Endothelial cell of umbilical vein (primary cell): ENCODE results near the gene DENND5A. TPM values are rescaled to one million over a fixed set of nuclear protein-coding genes. Genes with fewer than 3 reads are reported as not detected.

Source experiments
- BruUV-seq: library from RNA; stranded (reverse); fragments of 400-500 nt; replicated peaks from 2 replicates; lab custom pipeline; 2021; lab: Mats Ljungman, UMichigan
- CTCF ChIA-PET: fragments of 300-600, 350-600 bp; sonication (Branson Sonifier 250); formaldehyde crosslinking; loops from one replicate; lab custom pipeline; 2021; ENCODE audit warnings: antibody characterized with exemption, inconsistent platforms; lab: Charles Lee
- POLR2A ChIA-PET: fragments of 300-600, 350-600 bp; sonication (Branson Sonifier 250); formaldehyde crosslinking; loops from one replicate; lab custom pipeline; 2021; ENCODE audit warnings: antibody characterized with exemption, inconsistent platforms; lab: Charles Lee
- DNase-seq: peaks from one replicate; pipeline ENCODE4 v3.0.0-alpha.2; 2011; ENCODE audit warnings: low read depth, low spot score
- FAIRE-seq: peaks from 2 replicates; lab custom pipeline; 2011; peaks lifted over from hg19 to GRCh38; lab: Jason Lieb, UNC
- H2AFZ ChIP-seq: 2 replicates; pipeline ENCODE4 v1.6.0; 2012; ENCODE audit warnings: low read depth, low read length, control low read depth, inconsistent platforms
- H3K27ac ChIP-seq: 2 replicates; pipeline ENCODE4 v1.5.1; 2011; ENCODE audit warnings: low read depth, mild to moderate bottlenecking, control low read depth, low read length, moderate library complexity; ENCODE audit not compliant: insufficient read depth
- H3K27me3 ChIP-seq, 2 experiments: 2 replicates each; pipeline versions ENCODE4 v1.6.0 to v1.6.1; 2011; ENCODE audit warnings: low read length in 2 of 2, mixed read lengths in 1 of 2; ENCODE audit not compliant: control insufficient read depth in 2 of 2, insufficient read depth in 2 of 2
- H3K36me3 ChIP-seq, 2 experiments: 2 replicates in 1 of 2; 3 replicates in 1 of 2; pipeline ENCODE4 v1.5.1; 2011; ENCODE audit warnings: low read length in 2 of 2, mild to moderate bottlenecking in 1 of 2, moderate library complexity in 1 of 2; ENCODE audit not compliant: control insufficient read depth in 2 of 2, insufficient read depth in 2 of 2; ENCODE audit errors: extremely low read depth in 1 of 2
- H3K4me1 ChIP-seq: 3 replicates; pipeline ENCODE4 v1.5.1; 2011; ENCODE audit warnings: mild to moderate bottlenecking, low read length; ENCODE audit not compliant: control insufficient read depth, insufficient read depth; ENCODE audit errors: extremely low read depth
- H3K4me2 ChIP-seq: 2 replicates; pipeline ENCODE4 v1.6.1; 2011; ENCODE audit warnings: low read length, control low read depth, mixed read lengths; ENCODE audit not compliant: insufficient read depth
- H3K4me3 ChIP-seq, 3 experiments: fragments of 200-600 bp in 1 of 3; sonication (generic), shearing (Covaris generic) in 1 of 3; replicated peaks in 1 of 3; 2 replicates each; pipeline ENCODE4 v1.5.1; 2011 to 2016; ENCODE audit warnings: control low read depth in 3 of 3, low read length in 3 of 3, mild to moderate bottlenecking in 2 of 3, inconsistent platforms in 1 of 3, low read depth in 1 of 3, moderate library complexity in 1 of 3; ENCODE audit not compliant: insufficient read depth in 1 of 3
- H3K79me2 ChIP-seq: 2 replicates; pipeline ENCODE4 v1.6.0; 2012; ENCODE audit warnings: low read length, inconsistent platforms; ENCODE audit not compliant: control insufficient read depth, insufficient read depth
- H3K9ac ChIP-seq: replicated peaks from 2 replicates; pipeline ENCODE3; 2011; ENCODE audit warnings: low read length, control low read depth; ENCODE audit not compliant: insufficient read depth; ENCODE audit errors: extremely low read depth
- H3K9me1 ChIP-seq: replicated peaks from 3 replicates; pipeline ENCODE4 v1.6.0; 2011; ENCODE audit warnings: mild to moderate bottlenecking, low read length; ENCODE audit not compliant: control insufficient read depth, insufficient read depth; ENCODE audit errors: extremely low read depth
- H3K9me3 ChIP-seq: replicated peaks from 2 replicates; pipeline ENCODE4 v1.5.1; 2012; ENCODE audit warnings: low read length, inconsistent platforms; ENCODE audit not compliant: control insufficient read depth, insufficient read depth
- H4K20me1 ChIP-seq: replicated peaks from 2 replicates; pipeline ENCODE3; 2011; ENCODE audit warnings: mild to moderate bottlenecking, low read length; ENCODE audit not compliant: control insufficient read depth, insufficient read depth; ENCODE audit errors: extremely low read depth
- EZH2 ChIP-seq: IDR thresholded peaks from 2 replicates; pipeline ENCODE4 v1.6.1; 2012; ENCODE audit warnings: borderline replicate concordance, low read depth, mild to moderate bottlenecking, moderate library complexity, low read length, inconsistent platforms; ENCODE audit not compliant: severe bottlenecking
- FOS ChIP-seq: IDR thresholded peaks from 2 replicates; pipeline ENCODE4 v1.6.1; 2011; ENCODE audit warnings: mild to moderate bottlenecking, low read length, moderate library complexity, borderline replicate concordance; ENCODE audit not compliant: insufficient read depth
- GATA2 ChIP-seq: IDR thresholded peaks from 2 replicates; pipeline ENCODE4 v1.7.0; 2011; ENCODE audit warnings: low read depth, mild to moderate bottlenecking, moderate library complexity, mixed read lengths, low read length; ENCODE audit not compliant: insufficient read length, insufficient read depth
- JUN ChIP-seq: IDR thresholded peaks from 2 replicates; pipeline ENCODE4 v1.6.1; 2011; ENCODE audit warnings: borderline replicate concordance, low read depth; ENCODE audit not compliant: insufficient read length, insufficient read depth
- MYC ChIP-seq: IDR thresholded peaks from one replicate; pipeline ENCODE4 v1.6.1; 2011; ENCODE audit warnings: mild to moderate bottlenecking, low read depth, low read length
- POLR2A ChIP-seq: IDR thresholded peaks from 2 replicates; pipeline ENCODE4 v1.6.1; 2012; ENCODE audit warnings: low read depth, mild to moderate bottlenecking, control low read depth, low read length
- POLR2AphosphoS5 ChIP-seq: IDR thresholded peaks from 2 replicates; pipeline ENCODE4 v1.6.1; 2012; ENCODE audit warnings: low read depth, mild to moderate bottlenecking, control low read depth, low read length, moderate library complexity; ENCODE audit not compliant: insufficient read depth
- dilution Hi-C: fragments of 300-500 bp; cut with MboI; formaldehyde crosslinking; loops from one replicate; pipeline ENCODE4 v1.15.0; 2019; ENCODE audit warnings: low sequenced_read_pairs; ENCODE audit not compliant: extremely low pct_ligation_motif_present
- intact Hi-C: fragments of 100-400 bp; cut with micrococcal nuclease; formaldehyde crosslinking; loops from one replicate; pipeline ENCODE4 v1.10.0; 2022
- polyA plus RNA-seq, 4 experiments: library from polyadenylated mRNA; depleted of rRNA in 3 of 4; stranded (reverse) in 3 of 4; unstranded in 1 of 4; fragments of >200 nt; gene quantifications; 2 replicates each; pipeline versions ENCODE4 v1.2.1 to v1.2.3, GENCODE V29; 2011 to 2012; ENCODE audit warnings: missing spikeins in 1 of 4
- total RNA-seq: library from RNA; stranded (reverse); gene quantifications from 2 replicates; pipeline ENCODE4 v1.2.3, GENCODE V29; 2021
- TF ChIP-seq, protein P1 (sequence below): IDR thresholded peaks from 2 replicates; pipeline ENCODE4 v1.6.1; 2011; ENCODE audit not compliant: insufficient read depth, insufficient read length
- TF ChIP-seq, protein P2 (sequence below), 2 donors: IDR thresholded peaks; 1 replicate in 1 of 2; 2 replicates in 1 of 2; pipeline ENCODE4 v1.5.1; 2011; ENCODE audit warnings: low read length in 2 of 2, mild to moderate bottlenecking in 2 of 2, moderate library complexity in 2 of 2, control low read depth in 1 of 2, inconsistent platforms in 1 of 2, low read depth in 1 of 2; ENCODE audit not compliant: insufficient read depth in 1 of 2; ENCODE audit errors: extremely low read depth in 1 of 2

The DENND5A gene
- total and polyA plus RNA-seq, 2 donors (not counting 3 experiments of a cell fraction or from before 2014, with no cell fraction given) = 116 to 220 TPM

DNA sequence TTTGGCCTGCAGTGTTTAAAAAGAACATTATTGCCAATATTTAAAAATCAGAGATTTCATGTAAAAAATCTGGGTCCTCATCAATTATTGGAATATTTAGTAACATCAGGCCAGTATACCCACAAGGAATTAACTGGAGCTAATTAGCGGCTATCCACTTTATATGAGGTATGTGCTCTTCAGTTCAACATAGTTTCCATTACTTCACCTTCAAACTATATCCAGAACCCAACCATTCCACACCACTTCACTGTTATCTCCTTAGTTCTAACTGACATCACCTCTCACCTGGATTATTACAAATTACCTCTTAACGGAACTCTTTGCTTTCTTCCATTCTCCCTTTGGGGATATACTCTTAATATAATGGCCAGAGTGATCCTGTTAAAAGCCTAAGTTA is 64.7 kb downstream of the DENND5A start:
- Histone ChIP-seq H4K20me1 (no peaks in the 10 kb centered on the region), H3K27ac (no peak overlapping the region), H3K9me1 (no peaks in the 10 kb centered on the region), H3K79me2 (peaks cover 18% of the 10 kb centered on the region), H3K9me3 (no peaks in the 10 kb centered on the region), H3K4me3 (no peak overlapping the region), H3K9ac (no peak overlapping the region), H3K4me2 (no peak overlapping the region), H3K4me1 (no peaks in the 10 kb centered on the region), H3K27me3 (no peaks in the 10 kb centered on the region), H3K36me3 (peaks cover 11 to 13% of the 10 kb centered on the region in 2 experiments), H2AFZ (no peak overlapping the region)
- TF ChIP-seq FOS (no peak), GATA2 (no peak), POLR2A (no peak), POLR2AphosphoS5 (no peak), JUN (no peak), MYC (no peak), EZH2 (no peak)
- TF ChIP-seq, protein P1, sequence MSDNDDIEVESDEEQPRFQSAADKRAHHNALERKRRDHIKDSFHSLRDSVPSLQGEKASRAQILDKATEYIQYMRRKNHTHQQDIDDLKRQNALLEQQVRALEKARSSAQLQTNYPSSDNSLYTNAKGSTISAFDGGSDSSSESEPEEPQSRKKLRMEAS = no peak
- TF ChIP-seq, protein P2, sequence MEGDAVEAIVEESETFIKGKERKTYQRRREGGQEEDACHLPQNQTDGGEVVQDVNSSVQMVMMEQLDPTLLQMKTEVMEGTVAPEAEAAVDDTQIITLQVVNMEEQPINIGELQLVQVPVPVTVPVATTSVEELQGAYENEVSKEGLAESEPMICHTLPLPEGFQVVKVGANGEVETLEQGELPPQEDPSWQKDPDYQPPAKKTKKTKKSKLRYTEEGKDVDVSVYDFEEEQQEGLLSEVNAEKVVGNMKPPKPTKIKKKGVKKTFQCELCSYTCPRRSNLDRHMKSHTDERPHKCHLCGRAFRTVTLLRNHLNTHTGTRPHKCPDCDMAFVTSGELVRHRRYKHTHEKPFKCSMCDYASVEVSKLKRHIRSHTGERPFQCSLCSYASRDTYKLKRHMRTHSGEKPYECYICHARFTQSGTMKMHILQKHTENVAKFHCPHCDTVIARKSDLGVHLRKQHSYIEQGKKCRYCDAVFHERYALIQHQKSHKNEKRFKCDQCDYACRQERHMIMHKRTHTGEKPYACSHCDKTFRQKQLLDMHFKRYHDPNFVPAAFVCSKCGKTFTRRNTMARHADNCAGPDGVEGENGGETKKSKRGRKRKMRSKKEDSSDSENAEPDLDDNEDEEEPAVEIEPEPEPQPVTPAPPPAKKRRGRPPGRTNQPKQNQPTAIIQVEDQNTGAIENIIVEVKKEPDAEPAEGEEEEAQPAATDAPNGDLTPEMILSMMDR (IDR thresholded peaks at IDR 0.05; ENCODE audit: extremely low read depth in 1 of 2, insufficient read depth in 1 of 2, low read depth in 1 of 2, low read length in 2 of 2) = no peak
- intact Hi-C loops (loop anchor here (5.0 kb wide), 1 partner anchor 52 kb away; no protein-coding TSS in a partner anchor), dilution Hi-C loops (no loop called here)
- no TSS peak for BruUV-seq
- POLR2A ChIA-PET = interaction anchor here (0.6 kb wide), 1 partner anchor 9 kb away, joined by 3 read pairs; no protein-coding TSS in a partner anchor
- CTCF ChIA-PET = interaction anchor here (1.3 kb wide), 1 partner anchor 16 kb away, joined by 3 read pairs; no protein-coding TSS in a partner anchor
- FAIRE-seq (no peak), DNase-seq (no peak)
